IMR-90 (cell line): ENCODE results near the gene HRH4.

Experiments
- CEBPB ChIP-seq: IDR thresholded peaks from 2 replicates; pipeline ENCODE4 v1.6.1; 2012; ENCODE audit warnings: low read depth, low read length, improper control_type of control experiment
- CHD1 ChIP-seq: IDR thresholded peaks from 2 replicates; pipeline ENCODE4 v1.6.1; 2012; ENCODE audit warnings: low read depth, low read length, improper control_type of control experiment
- CTCF ChIP-seq: conservative IDR thresholded peaks from 2 replicates; pipeline ENCODE4 v1.5.1; 2012; ENCODE audit warnings: mild to moderate bottlenecking, low read depth, low read length, improper control_type of control experiment
- MAFK ChIP-seq: IDR thresholded peaks from 2 replicates; pipeline ENCODE4 v1.6.1; 2012; ENCODE audit warnings: low read depth, low read length, improper control_type of control experiment
- RAD21 ChIP-seq: IDR thresholded peaks from 2 replicates; pipeline ENCODE4 v1.6.1; 2012; ENCODE audit warnings: low read length, improper control_type of control experiment
- SMC3 ChIP-seq: fragments of 150-350 bp; IDR thresholded peaks from 2 replicates; pipeline ENCODE4 v1.6.1; 2016; ENCODE audit warnings: low read depth, mild to moderate bottlenecking, antibody characterized with exemption, low read length, moderate library complexity

GRCh38 chr18:24490539-24490938 lies 30.1 kb downstream of the HRH4 start:
- TF ChIP-seq CTCF = no peak
- TF ChIP-seq SMC3 = no peak
- no peak for TF ChIP-seq CEBPB
- no peak for TF ChIP-seq MAFK
- no peak for TF ChIP-seq RAD21
- no peak for TF ChIP-seq CHD1
